Panc1 (cell line): ENCODE results near the gene ATOH8. TPM values are rescaled to one million over a fixed set of nuclear protein-coding genes. Genes with fewer than 3 reads are reported as not detected.

Experiments
- ATAC-seq: fragments of 200-7000 bp; cut with Tn5 transposase; 2 replicates; pipeline ENCODE4 v1.9.1; 2020; ENCODE audit warnings: mild to moderate bottlenecking, moderate library complexity
- BruUV-seq: library from RNA; stranded (reverse); fragments of 400-500 nt; replicated peaks from 2 replicates; lab custom pipeline; 2021; lab: Mats Ljungman, UMichigan
- CTCF ChIA-PET: fragments of 300-600 bp; sonication (Branson Sonifier 250); formaldehyde crosslinking; loops from one replicate; lab custom pipeline; 2022; ENCODE audit warnings: antibody characterized with exemption; lab: Charles Lee
- POLR2A ChIA-PET: fragments of 300-600 bp; sonication (Branson Sonifier 250); formaldehyde crosslinking; loops from one replicate; lab custom pipeline; 2022; ENCODE audit warnings: antibody characterized with exemption; lab: Charles Lee
- DNase-seq: peaks from one replicate; pipeline ENCODE4 v3.0.0-alpha.2; 2010; ENCODE audit warnings: low read depth, low spot score
- H3K27ac ChIP-seq: 2 replicates; pipeline ENCODE4 v1.5.1; 2011; ENCODE audit warnings: mild to moderate bottlenecking, low read length, inconsistent platforms
- H3K27me3 ChIP-seq: fragments of 200-500 bp; sonication (Bioruptor generic); 2 replicates; pipeline ENCODE4 v1.6.0; 2014; ENCODE audit warnings: low read length, inconsistent platforms; ENCODE audit not compliant: control insufficient read depth, insufficient read depth
- H3K36me3 ChIP-seq: fragments of 200-500 bp; sonication (Bioruptor generic); 2 replicates; pipeline ENCODE4 v1.5.1; 2014; ENCODE audit warnings: inconsistent platforms, mild to moderate bottlenecking, low read length, moderate library complexity; ENCODE audit not compliant: control insufficient read depth, insufficient read depth
- H3K4me1 ChIP-seq: 2 replicates; pipeline ENCODE4 v1.5.1; 2011; ENCODE audit warnings: inconsistent platforms, mild to moderate bottlenecking, low read length, moderate library complexity; ENCODE audit not compliant: control insufficient read depth, insufficient read depth
- H3K4me3 ChIP-seq, 2 experiments: 2 replicates each; pipeline ENCODE4 v1.5.1; 2011 to 2012; ENCODE audit warnings: low read depth in 2 of 2, low read length in 2 of 2, mild to moderate bottlenecking in 2 of 2, inconsistent platforms in 1 of 2, moderate library complexity in 1 of 2
- H3K9me3 ChIP-seq: fragments of 200-500 bp; sonication (Bioruptor generic); 2 replicates; pipeline ENCODE4 v1.5.1; 2014; ENCODE audit warnings: low read depth, mild to moderate bottlenecking, inconsistent platforms, low read length, moderate library complexity; ENCODE audit not compliant: control insufficient read depth, insufficient read depth
- CTCF ChIP-seq: fragments of 450-650 bp; IDR thresholded peaks from 2 replicates; pipeline ENCODE4 v1.5.1; 2017; ENCODE audit warnings: mild to moderate bottlenecking
- POLR2AphosphoS5 ChIP-seq: IDR thresholded peaks from 2 replicates; pipeline ENCODE4 v1.6.1; 2012; ENCODE audit warnings: mild to moderate bottlenecking, low read depth, low read length, moderate library complexity
- REST ChIP-seq, 2 experiments: IDR thresholded peaks; 2 replicates each; pipeline ENCODE4 v1.6.1; 2011 to 2012; ENCODE audit warnings: low read depth in 2 of 2, control low read depth in 1 of 2, low read length in 1 of 2, mild to moderate bottlenecking in 1 of 2, moderate library complexity in 1 of 2; ENCODE audit not compliant: insufficient read depth in 1 of 2
- SIN3A ChIP-seq: IDR thresholded peaks from 2 replicates; pipeline ENCODE4 v1.6.1; 2012; ENCODE audit warnings: low read depth, mild to moderate bottlenecking, low read length, moderate library complexity, borderline replicate concordance; ENCODE audit not compliant: insufficient read depth
- TCF7L2 ChIP-seq: IDR thresholded peaks from 2 replicates; pipeline ENCODE4 v1.6.1; 2011; ENCODE audit warnings: mild to moderate bottlenecking, low read depth, low read length, inconsistent platforms
- in situ Hi-C: cut with HindIII; loops from 2 replicates; pipeline ENCODE4 v1.10.0; 2016; ENCODE audit warnings: low sequenced_read_pairs, low pct_unique_long_range_greater_than_20kb
- intact Hi-C: fragments of 100-400 bp; cut with micrococcal nuclease; formaldehyde crosslinking; loops from one replicate; pipeline ENCODE4 v1.10.0; 2022; ENCODE audit not compliant: unreplicated experiment
- total RNA-seq: library from RNA; stranded (reverse); gene quantifications from one replicate; pipeline ENCODE4 v1.2.1, GENCODE V29; 2021; ENCODE audit not compliant: unreplicated experiment

The ATOH8 gene
- total RNA-seq, 1 experiment from 2014 or later = 3.8 TPM

- no peaks in the 10 kb centered on the region for H3K9me3 ChIP-seq
- CTCF ChIA-PET = no interaction called here
- H3K27me3 ChIP-seq = no peaks in the 10 kb centered on the region
- intact Hi-C loops (no loop called here), in situ Hi-C loops (no loop called here)
- DNase-seq = no peak
- H3K27ac ChIP-seq = peak overlapping the region; percentile 19; the same call in 1 of the 2 replicates
- TF ChIP-seq SIN3A = no peak
- TF ChIP-seq CTCF = no peak
- TF ChIP-seq POLR2AphosphoS5 = no peak
- no peak for TF ChIP-seq REST (IDR thresholded peaks at IDR 0.05; ENCODE audit: insufficient read depth in 1 of 2, low read depth in 2 of 2, low read length in 1 of 2)
- TF ChIP-seq TCF7L2 = no peak
- H3K36me3 ChIP-seq = no peaks in the 10 kb centered on the region
- POLR2A ChIA-PET = interaction anchor here (0.5 kb wide), 1 partner anchor 51 kb away, joined by 4 read pairs; no protein-coding TSS in a partner anchor
- peaks cover 17% of the 10 kb centered on the region for H3K4me1 ChIP-seq
- no peak for ATAC-seq
- H3K4me3 ChIP-seq = no peak overlapping the region
- BruUV-seq = no TSS peak
Observed at GRCh38 chr2:85793584-85793983, 39.8 kb downstream of the ATOH8 start.

- peaks cover 17% of the 10 kb centered on the region for H3K4me1 ChIP-seq
- H3K4me3 ChIP-seq = no peak overlapping the region
- ATAC-seq (no peak), DNase-seq (no peak)
- no peaks in the 10 kb centered on the region for H3K9me3 ChIP-seq
- peak overlapping the region; percentile 15; the same call in 1 of the 2 replicates for H3K27ac ChIP-seq
- intact Hi-C loops = no loop called here
- H3K36me3 ChIP-seq = no peaks in the 10 kb centered on the region
- no peak for TF ChIP-seq TCF7L2
- TF ChIP-seq SIN3A = no peak
- no peak for TF ChIP-seq CTCF
- no peak for TF ChIP-seq POLR2AphosphoS5
- TF ChIP-seq REST (IDR thresholded peaks at IDR 0.05; ENCODE audit: insufficient read depth in 1 of 2, low read depth in 2 of 2, low read length in 1 of 2) = no peak
- H3K27me3 ChIP-seq = no peaks in the 10 kb centered on the region
- in situ Hi-C loops = no loop called here
- ChIA-PET CTCF (no interaction called here), POLR2A (no interaction called here)
- BruUV-seq = no TSS peak
Observed at GRCh38 chr2:85794038-85794441, 40.2 kb downstream of the ATOH8 start.
